Suprapubic skin (tissue), 4 donors: Measurements from ENCODE around the gene ACTL8. TPM values are rescaled to one million over a fixed set of nuclear protein-coding genes. Genes with fewer than 3 reads are reported as not detected.

Experiments
- DNase-seq, 2 donors: peaks; one replicate each; pipeline ENCODE4 v3.0.0-alpha.2; 2019; ENCODE audit warnings: low spot score in 2 of 2
- H3K27ac ChIP-seq: fragments of 200-600 bp; sonication (generic); one replicate; pipeline ENCODE4 v1.5.1; 2019
- H3K27me3 ChIP-seq: fragments of 200-600 bp; sonication (generic); one replicate; pipeline ENCODE4 v1.5.1; 2019
- H3K36me3 ChIP-seq: fragments of 200-600 bp; sonication (generic); one replicate; pipeline ENCODE4 v1.5.1; 2019
- H3K4me1 ChIP-seq: fragments of 200-600 bp; sonication (generic); one replicate; pipeline ENCODE4 v1.5.1; 2019
- H3K4me3 ChIP-seq: fragments of 200-600 bp; sonication (generic); one replicate; pipeline ENCODE4 v1.5.1; 2019; ENCODE audit warnings: mild to moderate bottlenecking
- H3K9me3 ChIP-seq: fragments of 200-600 bp; sonication (generic); one replicate; pipeline ENCODE4 v1.5.1; 2019
- EP300 ChIP-seq: sonication (generic); formaldehyde crosslinking; IDR thresholded peaks from one replicate; pipeline ENCODE4 v1.6.1; 2017; ENCODE audit warnings: antibody characterized with exemption
- POLR2A ChIP-seq, 2 donors: fragments of 450-650 bp; IDR thresholded peaks; one replicate each; pipeline ENCODE4 v1.6.1; 2017; ENCODE audit warnings: antibody characterized with exemption in 2 of 2, mild to moderate bottlenecking in 2 of 2, moderate library complexity in 2 of 2
- POLR2AphosphoS5 ChIP-seq, 3 donors: sonication (generic); formaldehyde crosslinking; IDR thresholded peaks; one replicate each; pipeline ENCODE4 v1.6.1; 2017; ENCODE audit warnings: antibody characterized with exemption in 3 of 3
- WGBS: methylation state at CpG from one replicate; pipeline ENCODE4 v1.1.5; 2018; 5-methylcytosine and 5-hydroxymethylcytosine counted together
- total RNA-seq, 4 donors: library from RNA; depleted of rRNA; stranded (reverse); fragments of >200 nt; gene quantifications; one replicate each; pipeline ENCODE4 v1.1.0, GENCODE V29; 2016
- TF ChIP-seq, protein P1 (sequence below), 2 donors: fragments of 200-600 bp in 1 of 2; fragments of 450-650 bp in 1 of 2; sonication (generic) in 1 of 2; IDR thresholded peaks; one replicate each; pipeline ENCODE4 v1.5.1; 2016 to 2019; ENCODE audit warnings: antibody characterized with exemption in 2 of 2, mild to moderate bottlenecking in 1 of 2, moderate library complexity in 1 of 2

ACTL8 gene
- total RNA-seq, 4 donors from 2014 or later = not detected

GRCh38 chr1:17768651-17769241 lies 13.6 kb downstream of the ACTL8 start:
- Histone ChIP-seq H3K27ac (no peak overlapping the region), H3K4me3 (no peak overlapping the region), H3K27me3 (peaks cover 39% of the 10 kb centered on the region), H3K4me1 (no peaks in the 10 kb centered on the region), H3K9me3 (no peaks in the 10 kb centered on the region), H3K36me3 (no peaks in the 10 kb centered on the region)
- TF ChIP-seq EP300 (no peak), POLR2A (IDR thresholded peaks at IDR 0.05) (no peak), POLR2AphosphoS5 (IDR thresholded peaks at IDR 0.05) (no peak)
- TF ChIP-seq, protein P1, sequence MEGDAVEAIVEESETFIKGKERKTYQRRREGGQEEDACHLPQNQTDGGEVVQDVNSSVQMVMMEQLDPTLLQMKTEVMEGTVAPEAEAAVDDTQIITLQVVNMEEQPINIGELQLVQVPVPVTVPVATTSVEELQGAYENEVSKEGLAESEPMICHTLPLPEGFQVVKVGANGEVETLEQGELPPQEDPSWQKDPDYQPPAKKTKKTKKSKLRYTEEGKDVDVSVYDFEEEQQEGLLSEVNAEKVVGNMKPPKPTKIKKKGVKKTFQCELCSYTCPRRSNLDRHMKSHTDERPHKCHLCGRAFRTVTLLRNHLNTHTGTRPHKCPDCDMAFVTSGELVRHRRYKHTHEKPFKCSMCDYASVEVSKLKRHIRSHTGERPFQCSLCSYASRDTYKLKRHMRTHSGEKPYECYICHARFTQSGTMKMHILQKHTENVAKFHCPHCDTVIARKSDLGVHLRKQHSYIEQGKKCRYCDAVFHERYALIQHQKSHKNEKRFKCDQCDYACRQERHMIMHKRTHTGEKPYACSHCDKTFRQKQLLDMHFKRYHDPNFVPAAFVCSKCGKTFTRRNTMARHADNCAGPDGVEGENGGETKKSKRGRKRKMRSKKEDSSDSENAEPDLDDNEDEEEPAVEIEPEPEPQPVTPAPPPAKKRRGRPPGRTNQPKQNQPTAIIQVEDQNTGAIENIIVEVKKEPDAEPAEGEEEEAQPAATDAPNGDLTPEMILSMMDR (IDR thresholded peaks at IDR 0.05) = no peak
- 79% methylated on average over 10 of the region's 10 CpGs for WGBS
- no peak for DNase-seq

DNA sequence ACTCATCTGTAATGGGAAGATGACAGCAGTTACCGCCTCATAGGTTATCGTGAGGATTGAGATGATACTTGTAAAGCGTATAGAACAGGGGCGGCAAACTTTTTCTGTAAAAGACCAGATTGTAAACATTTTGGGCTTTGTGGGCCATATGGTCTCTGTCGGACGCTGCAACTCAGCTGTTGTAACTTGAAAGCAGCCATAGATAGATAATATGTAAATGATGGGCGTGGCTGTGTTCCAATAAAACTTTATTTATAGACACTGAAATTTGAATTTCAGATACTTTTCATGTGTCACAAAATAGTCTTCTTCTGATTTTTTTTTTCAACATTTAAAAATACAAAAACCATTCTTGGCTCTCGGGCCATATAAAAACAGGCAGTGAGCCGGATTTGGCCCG lies 15.8 kb downstream of the ACTL8 start:
- no peak for DNase-seq
- no peaks in the 10 kb centered on the region for H3K9me3 ChIP-seq
- peaks cover 40% of the 10 kb centered on the region for H3K27me3 ChIP-seq
- no peak overlapping the region for H3K27ac ChIP-seq
- WGBS = 88% methylated on average over 10 of the region's 10 CpGs
- no peaks in the 10 kb centered on the region for H3K4me1 ChIP-seq
- no peak for TF ChIP-seq POLR2A (IDR thresholded peaks at IDR 0.05)
- TF ChIP-seq EP300 = no peak
- TF ChIP-seq POLR2AphosphoS5 (IDR thresholded peaks at IDR 0.05) = no peak
- TF ChIP-seq, protein P1 (IDR thresholded peaks at IDR 0.05) = no peak
- H3K4me3 ChIP-seq = no peak overlapping the region
- no peaks in the 10 kb centered on the region for H3K36me3 ChIP-seq

DNA sequence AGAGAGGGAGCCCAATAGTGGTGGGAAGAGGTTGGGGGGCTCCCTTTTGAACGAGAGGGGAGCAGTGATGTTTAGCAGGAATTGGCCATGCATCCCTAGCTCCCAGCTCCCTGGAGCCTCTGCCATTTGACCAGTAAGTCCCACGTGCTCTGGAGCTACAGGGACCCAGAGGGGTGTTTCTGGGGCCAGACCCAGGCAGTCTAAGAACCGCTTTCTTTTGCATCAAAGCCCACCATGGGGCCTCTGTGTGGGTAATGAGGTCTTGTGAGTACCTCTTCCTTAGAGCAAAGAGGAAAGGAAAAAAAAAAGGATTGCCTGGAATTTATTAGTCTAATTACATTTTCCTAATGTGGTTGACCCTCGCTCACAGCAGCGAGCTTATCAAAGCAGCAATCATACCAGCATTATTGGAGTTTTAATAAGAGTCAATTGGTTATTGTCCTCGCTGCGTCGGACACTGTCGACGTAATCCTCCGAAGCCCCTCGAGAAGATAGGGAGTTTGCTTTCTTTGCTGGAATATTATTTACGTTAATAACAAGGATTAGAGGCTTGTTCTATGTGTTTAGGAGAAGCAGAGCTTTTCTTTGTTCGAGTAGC lies 17.6 kb downstream of the ACTL8 start:
- no peaks in the 10 kb centered on the region for H3K4me1 ChIP-seq

DNA sequence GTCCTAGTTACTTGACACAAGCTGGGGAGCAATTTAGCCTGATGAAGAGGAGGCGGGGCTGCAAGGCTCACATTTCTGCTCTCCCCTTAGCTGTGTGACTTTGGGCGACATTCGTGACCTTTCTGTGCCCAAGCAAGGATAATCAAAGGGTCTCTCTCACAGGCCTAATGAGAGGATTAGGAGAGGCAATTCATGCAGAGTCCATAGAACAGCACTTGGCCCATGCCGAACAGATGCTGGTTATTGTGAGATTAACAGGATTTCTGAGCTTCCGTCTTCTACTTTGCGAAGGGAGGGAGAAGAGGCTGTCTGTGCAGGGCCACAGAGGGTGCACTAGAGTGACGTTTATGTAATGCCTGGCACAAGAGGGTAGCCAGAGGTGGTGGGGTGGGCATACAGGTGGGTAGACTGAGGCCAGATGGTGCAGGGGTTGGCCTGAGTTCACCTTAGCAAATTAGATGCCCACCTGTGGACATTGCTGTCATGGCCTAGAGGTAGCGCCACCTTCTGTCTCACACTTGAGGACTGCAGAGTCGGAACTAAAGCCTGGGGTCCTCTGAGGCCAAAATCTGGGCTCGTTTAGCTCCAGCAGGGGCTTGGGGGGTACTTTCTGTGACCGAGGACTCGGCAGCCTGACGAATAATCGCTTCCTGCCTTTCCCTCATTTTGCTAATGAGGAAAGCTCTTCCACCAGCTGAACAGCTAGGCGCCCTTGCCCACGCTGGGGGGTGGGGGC lies 18.6 kb downstream of the ACTL8 start:
- DNase-seq = no peak
- TF ChIP-seq POLR2AphosphoS5 (IDR thresholded peaks at IDR 0.05) (no peak), POLR2A (IDR thresholded peaks at IDR 0.05) (no peak), EP300 (no peak)
- TF ChIP-seq, protein P1 (IDR thresholded peaks at IDR 0.05) = no peak
- 74% methylated on average over 13 of the region's 16 CpGs for WGBS
- Histone ChIP-seq H3K9me3 (no peaks in the 10 kb centered on the region), H3K27me3 (peaks cover 61% of the 10 kb centered on the region), H3K4me1 (no peaks in the 10 kb centered on the region), H3K4me3 (no peak overlapping the region), H3K36me3 (no peaks in the 10 kb centered on the region), H3K27ac (no peak overlapping the region)

More for the DNA sequence above, 17.6 kb downstream of the ACTL8 start:
- H3K9me3 ChIP-seq = no peaks in the 10 kb centered on the region
- peaks cover 55% of the 10 kb centered on the region for H3K27me3 ChIP-seq
- no peak for DNase-seq
- no peaks in the 10 kb centered on the region for H3K36me3 ChIP-seq
- TF ChIP-seq, protein P1 (IDR thresholded peaks at IDR 0.05) = no peak
- no peak for TF ChIP-seq POLR2AphosphoS5 (IDR thresholded peaks at IDR 0.05)
- TF ChIP-seq EP300 = no peak
- no peak for TF ChIP-seq POLR2A (IDR thresholded peaks at IDR 0.05)
- no peak overlapping the region for H3K27ac ChIP-seq
- H3K4me3 ChIP-seq = no peak overlapping the region
- 78% methylated on average over 14 of the region's 14 CpGs for WGBS

DNA sequence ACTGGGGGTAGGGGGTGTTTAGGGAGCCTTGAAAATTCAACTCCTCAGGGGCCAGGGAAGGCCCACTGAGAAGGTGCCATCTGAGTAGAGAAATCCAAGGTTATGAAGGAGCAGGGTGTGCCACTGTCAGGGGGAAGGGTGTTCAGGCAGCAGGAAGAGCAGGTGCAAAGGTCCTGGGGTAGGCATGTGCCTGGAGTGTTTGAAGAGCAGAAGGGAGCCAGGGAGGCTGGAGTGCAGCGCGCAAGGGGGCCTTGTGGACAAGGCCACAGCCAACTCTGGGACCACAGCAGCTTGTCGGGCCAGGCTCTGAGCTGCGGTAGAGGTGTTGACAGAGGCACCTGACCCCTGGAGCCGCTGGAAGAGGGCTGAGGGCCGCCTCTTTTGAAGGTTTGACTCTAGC lies 19.3 kb downstream of the ACTL8 start:
- 89% methylated on average over 6 of the region's 6 CpGs for WGBS
- TF ChIP-seq POLR2AphosphoS5 (IDR thresholded peaks at IDR 0.05) (no peak), POLR2A (IDR thresholded peaks at IDR 0.05) (no peak), EP300 (no peak)
- TF ChIP-seq, protein P1 (IDR thresholded peaks at IDR 0.05) = no peak
- Histone ChIP-seq H3K4me1 (no peaks in the 10 kb centered on the region), H3K9me3 (no peaks in the 10 kb centered on the region), H3K4me3 (no peak overlapping the region), H3K36me3 (no peaks in the 10 kb centered on the region), H3K27me3 (peaks cover 61% of the 10 kb centered on the region), H3K27ac (no peak overlapping the region)
- no peak for DNase-seq
